Activated T-cell treated with anti-CD3 and anti-CD28 coated beads, Interleukin-2, amount 50 U/mL, for 4 hours (primary cell): ENCODE measurements around the gene MUCL1. TPM values are rescaled to one million over a fixed set of nuclear protein-coding genes. Genes with fewer than 3 reads are reported as not detected.
"Not testable (repeated sequence)": the region's sequence is repeated elsewhere in the genome, so short reads cannot be mapped to it uniquely, and the experiment has no call there.

ENCODE experiments used
- ATAC-seq, 2 donors: fragments of 200-7000 bp; cut with Tn5 transposase; one replicate each; pipeline ENCODE4 v1.10.0; 2021
- DNase-seq: peaks from one replicate; pipeline ENCODE4 v3.0.0-alpha.2; 2020
- H3K27me3 Mint-ChIP-seq: one replicate; pipeline ENCODE4 v1.8.0; 2021; ENCODE audit warnings: low read depth, mixed read lengths
- H3K36me3 Mint-ChIP-seq: one replicate; pipeline ENCODE4 v1.8.0; 2022; ENCODE audit warnings: mixed read lengths; ENCODE audit not compliant: insufficient read depth
- H3K4me1 Mint-ChIP-seq: one replicate; pipeline ENCODE4 v1.8.0; 2021; ENCODE audit warnings: low read depth, mixed read lengths
- H3K4me3 Mint-ChIP-seq: one replicate; pipeline ENCODE4 v1.8.0; 2021; ENCODE audit warnings: mild to moderate bottlenecking, moderate library complexity, mixed read lengths
- H3K9me3 Mint-ChIP-seq: one replicate; pipeline ENCODE4 v1.8.0; 2021; ENCODE audit warnings: mixed read lengths
- total RNA-seq, 3 donors: library from RNA; stranded (reverse); gene quantifications; one replicate each; pipeline ENCODE4 v1.2.1, GENCODE V29; 2021

Gene MUCL1
- total RNA-seq, 3 donors from 2014 or later = 0.63 to 1.2 TPM; not detected in 1

- Mint-ChIP-seq H3K4me1 (peaks cover 9% of the 10 kb centered on the region), H3K4me3 (no peak overlapping the region), H3K9me3 (no peaks in the 10 kb centered on the region), H3K27me3 (peaks cover 20% of the 10 kb centered on the region), H3K36me3 (no peaks in the 10 kb centered on the region)
- ATAC-seq (no peak), DNase-seq (no peak)
These were observed 15.7 kb downstream of the MUCL1 start for GRCh38 chr12:54870048-54870447.

GRCh38 chr12:54870617-54871016, 16.3 kb downstream of the MUCL1 start:
- Mint-ChIP-seq H3K27me3 (peaks cover 20% of the 10 kb centered on the region), H3K36me3 (no peaks in the 10 kb centered on the region), H3K4me3 (no peak overlapping the region)

GRCh38 chr12:54879150-54879549, 24.8 kb downstream of the MUCL1 start:
- DNase-seq = no peak
- H3K4me1 Mint-ChIP-seq = peaks cover 6% of the 10 kb centered on the region
- H3K9me3 Mint-ChIP-seq = no peaks in the 10 kb centered on the region
- H3K27me3 Mint-ChIP-seq = no peaks in the 10 kb centered on the region
- H3K36me3 Mint-ChIP-seq = no peaks in the 10 kb centered on the region
- peak; percentile 18 for ATAC-seq
- no peak overlapping the region for H3K4me3 Mint-ChIP-seq

More at GRCh38 chr12:54870617-54871016, 16.3 kb downstream of the MUCL1 start:
- ATAC-seq (no peak), DNase-seq (no peak)
- peaks cover 5% of the 10 kb centered on the region for H3K4me1 Mint-ChIP-seq
- no peaks in the 10 kb centered on the region for H3K9me3 Mint-ChIP-seq

- DNase-seq = no peak
- H3K4me3 Mint-ChIP-seq = no peak overlapping the region
- H3K4me1 Mint-ChIP-seq = peaks cover 6% of the 10 kb centered on the region
- no peaks in the 10 kb centered on the region for H3K36me3 Mint-ChIP-seq
- peak; percentile 23 to 38 for ATAC-seq
- H3K9me3 Mint-ChIP-seq = no peaks in the 10 kb centered on the region
- no peaks in the 10 kb centered on the region for H3K27me3 Mint-ChIP-seq
These were observed 25.3 kb downstream of the MUCL1 start for GRCh38 chr12:54879579-54879978.

- no peak for DNase-seq
- H3K36me3 Mint-ChIP-seq = no peaks in the 10 kb centered on the region
- H3K27me3 Mint-ChIP-seq = peaks cover 2% of the 10 kb centered on the region
- no peak overlapping the region for H3K4me3 Mint-ChIP-seq
- peaks cover 6% of the 10 kb centered on the region for H3K4me1 Mint-ChIP-seq
- H3K9me3 Mint-ChIP-seq = no peaks in the 10 kb centered on the region
- ATAC-seq = no peak
These were observed 27.8 kb downstream of the MUCL1 start for GRCh38 chr12:54882079-54882478.

- not testable (repeated sequence) for H3K27me3 Mint-ChIP-seq, H3K9me3 Mint-ChIP-seq, H3K4me3 Mint-ChIP-seq, H3K4me1 Mint-ChIP-seq, DNase-seq, H3K36me3 Mint-ChIP-seq, ATAC-seq
These were observed 28.3 kb downstream of the MUCL1 start for GRCh38 chr12:54882597-54882996.

- ATAC-seq, H3K36me3 Mint-ChIP-seq, DNase-seq, H3K9me3 Mint-ChIP-seq, H3K4me1 Mint-ChIP-seq, H3K4me3 Mint-ChIP-seq, H3K27me3 Mint-ChIP-seq: not testable (repeated sequence)
These were observed 34.1 kb downstream of the MUCL1 start for GRCh38 chr12:54888428-54888827.

GRCh38 chr12:54890339-54890738, 36.0 kb downstream of the MUCL1 start:
- no peaks in the 10 kb centered on the region for H3K36me3 Mint-ChIP-seq
- ATAC-seq = no peak
- no peaks in the 10 kb centered on the region for H3K9me3 Mint-ChIP-seq

GRCh38 chr12:54891717-54892478, 37.6 kb downstream of the MUCL1 start:
- no peak for ATAC-seq
- DNase-seq = no peak
- H3K9me3 Mint-ChIP-seq = no peaks in the 10 kb centered on the region
- peaks cover 4% of the 10 kb centered on the region for H3K27me3 Mint-ChIP-seq
- no peak overlapping the region for H3K4me3 Mint-ChIP-seq
- no peaks in the 10 kb centered on the region for H3K36me3 Mint-ChIP-seq
- no peaks in the 10 kb centered on the region for H3K4me1 Mint-ChIP-seq

More at GRCh38 chr12:54890339-54890738, 36.0 kb downstream of the MUCL1 start:
- H3K27me3 Mint-ChIP-seq = peaks cover 5% of the 10 kb centered on the region
- DNase-seq = no peak
- no peak overlapping the region for H3K4me3 Mint-ChIP-seq
- H3K4me1 Mint-ChIP-seq = no peaks in the 10 kb centered on the region

Other genes with a start within 250 kb of the MUCL1 start
- gene LACRT, start 219.6 kb upstream of the MUCL1 start, total RNA-seq = not detected
- gene DCD, start 206.2 kb upstream of the MUCL1 start, total RNA-seq = not detected
- 100 to 1,000 TPM in 1 of 3 donors, 10 to 100 TPM in 2; 89.6 to 102 (median 94.8) TPM for gene TESPA1, start 130.2 kb downstream of the MUCL1 start, total RNA-seq
- gene NEUROD4, start 165.5 kb downstream of the MUCL1 start, total RNA-seq = not detected